Prostate gland (tissue), 2 donors: ENCODE measurements around the gene SPOCK1.

Source experiments
- POLR2A ChIP-seq: fragments of 450-650 bp; IDR thresholded peaks from one replicate; pipeline ENCODE4 v1.6.1; 2016; ENCODE audit warnings: antibody characterized with exemption, mild to moderate bottlenecking
- POLR2AphosphoS5 ChIP-seq: sonication (generic); formaldehyde crosslinking; IDR thresholded peaks from one replicate; pipeline ENCODE4 v1.6.1; 2017; ENCODE audit warnings: antibody characterized with exemption
- TF ChIP-seq, protein P1 (sequence below), 4 experiments: fragments of 200-600 bp in 2 of 4; fragments of 450-650 bp in 2 of 4; sonication (generic) in 2 of 4; IDR thresholded peaks; 1 replicate in 3 of 4; 2 replicates in 1 of 4; pipeline ENCODE4 v1.5.1; 2016 to 2019; ENCODE audit warnings: antibody characterized with exemption in 4 of 4, mild to moderate bottlenecking in 2 of 4, moderate library complexity in 2 of 4

DNA sequence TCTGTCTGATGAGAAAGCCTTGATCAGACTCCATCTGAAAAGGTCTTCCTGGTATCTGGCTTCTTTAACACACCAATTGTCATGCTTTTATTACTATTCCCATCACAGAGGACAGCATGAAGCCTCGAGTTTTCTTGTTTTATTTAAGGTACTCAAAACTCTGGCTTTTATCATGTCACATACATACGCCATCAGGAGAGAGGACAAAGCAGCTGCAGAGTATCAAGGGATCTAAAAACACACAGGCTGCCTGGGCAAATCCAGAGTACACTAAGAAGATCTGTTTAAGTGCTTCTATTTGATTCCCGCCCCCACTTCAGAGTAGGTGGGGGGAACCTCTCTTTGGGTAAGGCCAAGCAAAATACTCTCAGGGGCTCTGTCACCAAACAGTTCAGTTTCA lies 277.2 kb downstream of the SPOCK1 start:
- TF ChIP-seq POLR2A (no peak), POLR2AphosphoS5 (no peak)
- TF ChIP-seq, protein P1, sequence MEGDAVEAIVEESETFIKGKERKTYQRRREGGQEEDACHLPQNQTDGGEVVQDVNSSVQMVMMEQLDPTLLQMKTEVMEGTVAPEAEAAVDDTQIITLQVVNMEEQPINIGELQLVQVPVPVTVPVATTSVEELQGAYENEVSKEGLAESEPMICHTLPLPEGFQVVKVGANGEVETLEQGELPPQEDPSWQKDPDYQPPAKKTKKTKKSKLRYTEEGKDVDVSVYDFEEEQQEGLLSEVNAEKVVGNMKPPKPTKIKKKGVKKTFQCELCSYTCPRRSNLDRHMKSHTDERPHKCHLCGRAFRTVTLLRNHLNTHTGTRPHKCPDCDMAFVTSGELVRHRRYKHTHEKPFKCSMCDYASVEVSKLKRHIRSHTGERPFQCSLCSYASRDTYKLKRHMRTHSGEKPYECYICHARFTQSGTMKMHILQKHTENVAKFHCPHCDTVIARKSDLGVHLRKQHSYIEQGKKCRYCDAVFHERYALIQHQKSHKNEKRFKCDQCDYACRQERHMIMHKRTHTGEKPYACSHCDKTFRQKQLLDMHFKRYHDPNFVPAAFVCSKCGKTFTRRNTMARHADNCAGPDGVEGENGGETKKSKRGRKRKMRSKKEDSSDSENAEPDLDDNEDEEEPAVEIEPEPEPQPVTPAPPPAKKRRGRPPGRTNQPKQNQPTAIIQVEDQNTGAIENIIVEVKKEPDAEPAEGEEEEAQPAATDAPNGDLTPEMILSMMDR (IDR thresholded peaks at IDR 0.05), result no peak
